ENCODE results near the gene VASH1.

GRCh38 chr14:76829650-76830421, 68.6 kb downstream of the VASH1 start:
- TF ChIP-seq CTCF (IDR thresholded peaks at IDR 0.05), result no peak
- TF ChIP-seq POLR2A (IDR thresholded peaks at IDR 0.05), result no peak
